KMS-11 (cell line): ENCODE measurements around the gene RFC3.

Source experiments
- H2AFZ ChIP-seq: fragments of 200-600 bp; sonication (generic); 2 replicates; pipeline ENCODE4 v1.6.1; 2016; ENCODE audit warnings: antibody characterized with exemption, mixed run types, low read depth
- H3K27ac ChIP-seq: fragments of 200-600 bp; sonication (generic); 2 replicates; pipeline ENCODE4 v1.6.1; 2016; ENCODE audit warnings: mild to moderate bottlenecking, mixed run types
- H3K27me3 ChIP-seq: fragments of 200-600 bp; sonication (generic); 2 replicates; pipeline ENCODE4 v1.6.1; 2017; ENCODE audit warnings: mild to moderate bottlenecking, low read depth, mixed run types, moderate library complexity; ENCODE audit not compliant: insufficient read depth
- H3K36me3 ChIP-seq: fragments of 200-600 bp; sonication (generic); 2 replicates; pipeline ENCODE4 v1.6.1; 2017; ENCODE audit warnings: mild to moderate bottlenecking, mixed run types; ENCODE audit not compliant: insufficient read depth
- H3K4me1 ChIP-seq: fragments of 200-600 bp; sonication (generic); 2 replicates; pipeline ENCODE4 v1.6.1; 2016; ENCODE audit warnings: mild to moderate bottlenecking, low read depth, mixed run types; ENCODE audit not compliant: poor library complexity, severe bottlenecking
- H3K4me2 ChIP-seq: fragments of 200-600 bp; sonication (generic); 2 replicates; pipeline ENCODE4 v1.7.0; 2016; ENCODE audit warnings: mild to moderate bottlenecking, mixed run types
- H3K4me3 ChIP-seq: fragments of 200-600 bp; sonication (generic); IDR thresholded peaks from 2 replicates; pipeline ENCODE4 v1.6.1; 2017; ENCODE audit warnings: low read depth, low read length, mixed read lengths; ENCODE audit not compliant: insufficient read depth
- H3K79me2 ChIP-seq: fragments of 200-600 bp; sonication (generic); 2 replicates; pipeline ENCODE4 v1.6.1; 2016; ENCODE audit warnings: low read depth, mixed run types; ENCODE audit not compliant: insufficient read depth
- H3K9ac ChIP-seq: fragments of 200-600 bp; sonication (generic); 2 replicates; pipeline ENCODE4 v1.6.1; 2016; ENCODE audit warnings: mild to moderate bottlenecking, mixed run types
- H4K20me1 ChIP-seq: fragments of 200-600 bp; sonication (generic); 2 replicates; pipeline ENCODE4 v1.6.1; 2016; ENCODE audit warnings: mild to moderate bottlenecking, mixed run types; ENCODE audit not compliant: insufficient read depth
- TF ChIP-seq, protein P1 (sequence below): fragments of 200-600 bp; sonication (generic); conservative IDR thresholded peaks from 2 replicates; pipeline ENCODE4 v1.6.1; 2017; ENCODE audit warnings: low read depth, mild to moderate bottlenecking, antibody characterized with exemption, low read length, moderate library complexity, mixed read lengths

The RFC3 gene

DNA sequence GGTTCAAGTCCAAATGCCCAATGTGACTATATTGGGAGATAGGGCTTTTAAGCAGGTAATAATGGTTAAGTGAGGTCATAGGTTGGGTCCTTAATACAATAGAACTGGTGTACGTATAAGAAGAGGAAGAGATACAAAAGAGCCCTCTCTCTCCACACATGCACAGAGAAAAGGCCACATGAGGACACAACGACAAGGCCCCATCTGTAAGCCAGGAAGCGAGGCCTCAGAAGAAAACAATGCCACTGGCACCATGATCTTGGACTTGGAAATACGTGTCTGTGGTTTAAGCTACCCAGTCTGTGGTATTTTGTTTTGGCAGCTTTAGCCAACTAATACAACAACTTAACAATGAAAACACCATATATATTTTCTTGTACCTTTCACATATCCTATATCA, 23.4 kb upstream of the RFC3 start:
- Histone ChIP-seq H3K79me2 (no peaks in the 10 kb centered on the region), H3K9ac (no peak overlapping the region), H3K27ac (no peak overlapping the region), H4K20me1 (no peaks in the 10 kb centered on the region), H3K4me2 (no peak overlapping the region), H2AFZ (no peak overlapping the region), H3K4me1 (peaks cover 9% of the 10 kb centered on the region), H3K36me3 (no peaks in the 10 kb centered on the region), H3K4me3 (no peak overlapping the region), H3K27me3 (peaks cover 12% of the 10 kb centered on the region)
- TF ChIP-seq, protein P1, sequence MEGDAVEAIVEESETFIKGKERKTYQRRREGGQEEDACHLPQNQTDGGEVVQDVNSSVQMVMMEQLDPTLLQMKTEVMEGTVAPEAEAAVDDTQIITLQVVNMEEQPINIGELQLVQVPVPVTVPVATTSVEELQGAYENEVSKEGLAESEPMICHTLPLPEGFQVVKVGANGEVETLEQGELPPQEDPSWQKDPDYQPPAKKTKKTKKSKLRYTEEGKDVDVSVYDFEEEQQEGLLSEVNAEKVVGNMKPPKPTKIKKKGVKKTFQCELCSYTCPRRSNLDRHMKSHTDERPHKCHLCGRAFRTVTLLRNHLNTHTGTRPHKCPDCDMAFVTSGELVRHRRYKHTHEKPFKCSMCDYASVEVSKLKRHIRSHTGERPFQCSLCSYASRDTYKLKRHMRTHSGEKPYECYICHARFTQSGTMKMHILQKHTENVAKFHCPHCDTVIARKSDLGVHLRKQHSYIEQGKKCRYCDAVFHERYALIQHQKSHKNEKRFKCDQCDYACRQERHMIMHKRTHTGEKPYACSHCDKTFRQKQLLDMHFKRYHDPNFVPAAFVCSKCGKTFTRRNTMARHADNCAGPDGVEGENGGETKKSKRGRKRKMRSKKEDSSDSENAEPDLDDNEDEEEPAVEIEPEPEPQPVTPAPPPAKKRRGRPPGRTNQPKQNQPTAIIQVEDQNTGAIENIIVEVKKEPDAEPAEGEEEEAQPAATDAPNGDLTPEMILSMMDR = no peak

DNA sequence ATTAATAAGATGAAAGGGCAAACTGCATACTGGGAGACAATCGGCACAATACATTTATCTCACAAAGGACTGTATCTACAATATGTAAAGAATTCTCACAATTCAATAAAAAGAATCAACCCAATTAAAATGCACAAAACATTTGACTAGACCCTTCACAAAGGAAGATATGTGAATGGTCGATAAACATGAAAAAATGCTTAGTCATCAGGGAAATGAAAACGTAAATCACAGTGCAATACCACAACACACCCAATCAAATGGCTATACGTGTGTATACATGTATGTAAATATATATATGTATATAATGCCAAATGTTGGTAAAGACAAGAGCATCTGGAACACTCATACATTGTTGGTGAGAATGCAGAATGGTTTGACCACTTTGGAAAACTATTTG, 21.9 kb upstream of the RFC3 start:
- Histone ChIP-seq H4K20me1 (no peaks in the 10 kb centered on the region), H3K4me2 (no peak overlapping the region), H2AFZ (no peak overlapping the region)

DNA sequence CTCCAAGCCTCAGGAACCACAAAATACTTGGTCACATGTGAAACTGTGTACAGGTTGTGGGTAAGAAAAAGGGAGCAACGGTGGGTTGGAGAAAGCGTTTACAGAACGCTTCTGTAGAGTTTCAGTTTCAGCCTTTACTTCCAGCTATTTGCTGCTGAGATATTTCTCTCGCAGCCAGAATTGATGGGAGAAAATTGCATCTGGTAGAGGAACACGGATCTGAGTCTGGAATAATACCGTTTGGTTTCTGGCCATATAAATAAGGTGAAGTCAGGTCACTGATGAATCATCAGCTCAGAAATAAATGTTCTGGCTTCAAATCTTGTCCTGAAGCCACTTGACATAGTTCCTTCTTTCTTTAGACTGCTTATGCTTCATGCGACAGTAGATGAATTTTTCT, 20.3 kb upstream of the RFC3 start:
- no peak overlapping the region for H2AFZ ChIP-seq
- peaks cover 18% of the 10 kb centered on the region for H3K27me3 ChIP-seq
- peak overlapping the region; percentile 39; the same call in 1 of the 2 replicates for H3K4me2 ChIP-seq
- peaks cover 9% of the 10 kb centered on the region for H3K4me1 ChIP-seq
- H3K9ac ChIP-seq = no peak overlapping the region
- no peaks in the 10 kb centered on the region for H3K36me3 ChIP-seq
- TF ChIP-seq, protein P1 = no peak
- H3K4me3 ChIP-seq = no peak overlapping the region
- H3K79me2 ChIP-seq = no peaks in the 10 kb centered on the region
- no peak overlapping the region for H3K27ac ChIP-seq
- H4K20me1 ChIP-seq = no peaks in the 10 kb centered on the region

More for the DNA sequence above, 21.9 kb upstream of the RFC3 start:
- Histone ChIP-seq H3K27ac (no peak overlapping the region), H3K4me3 (no peak overlapping the region), H3K79me2 (no peaks in the 10 kb centered on the region), H3K4me1 (peaks cover 9% of the 10 kb centered on the region), H3K27me3 (peaks cover 18% of the 10 kb centered on the region), H3K9ac (no peak overlapping the region), H3K36me3 (no peaks in the 10 kb centered on the region)
- TF ChIP-seq, protein P1 = no peak

DNA sequence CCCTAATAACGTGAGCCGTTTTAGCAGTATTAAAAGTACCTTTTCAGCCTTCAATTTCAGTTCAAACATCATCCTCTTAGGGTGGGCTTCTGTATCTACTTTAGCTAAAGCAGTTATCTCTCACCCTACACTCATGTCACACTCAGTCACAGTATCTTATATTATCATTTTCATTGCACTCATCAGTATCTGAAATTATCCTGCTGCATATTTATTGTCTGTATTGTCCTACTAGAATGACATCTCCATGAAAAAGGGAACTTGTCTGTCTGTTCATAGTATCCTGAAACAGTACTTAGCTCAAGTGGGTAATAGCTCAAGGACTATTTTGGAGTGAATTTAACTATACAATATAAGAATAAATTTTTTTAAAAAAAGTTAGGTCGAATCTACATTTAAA, 19.9 kb upstream of the RFC3 start:
- TF ChIP-seq, protein P1 = no peak
- H3K36me3 ChIP-seq = no peaks in the 10 kb centered on the region
- H3K4me2 ChIP-seq = 0 out of 2 replicates have a peak overlapping the region, but pooled peaks have one; percentile 39

More for the DNA sequence above, 19.9 kb upstream of the RFC3 start:
- Histone ChIP-seq H3K9ac (no peak overlapping the region), H3K27ac (no peak overlapping the region), H3K4me1 (peaks cover 9% of the 10 kb centered on the region), H3K79me2 (no peaks in the 10 kb centered on the region), H2AFZ (no peak overlapping the region), H4K20me1 (no peaks in the 10 kb centered on the region), H3K27me3 (peaks cover 18% of the 10 kb centered on the region), H3K4me3 (no peak overlapping the region)
